ENCODE data around the gene ATRX.

ATRX gene

DNA sequence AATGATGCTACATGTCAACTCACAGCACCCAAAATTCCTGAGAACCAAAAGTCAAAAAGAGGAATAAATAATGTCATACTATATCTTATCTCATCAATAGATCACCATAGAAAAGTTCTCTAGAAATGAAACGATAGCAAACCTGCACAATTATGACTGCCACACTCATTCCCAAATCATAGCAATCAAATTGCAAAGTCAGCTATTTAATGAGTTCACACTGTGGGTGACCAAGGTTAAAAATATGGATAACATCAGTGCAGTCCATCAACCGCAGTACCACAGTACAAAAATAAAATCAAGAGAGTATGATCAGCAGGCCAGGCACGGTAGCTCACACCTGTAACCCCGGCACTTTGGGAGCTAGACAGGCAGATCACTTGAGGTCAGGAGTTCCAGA lies 62.3 kb downstream of the ATRX start:
- TF ChIP-seq CTCF (IDR thresholded peaks at IDR 0.05; ENCODE audit: low read depth, low read length, missing control alignments) = no peak
- no peak for DNase-seq (ENCODE audit: low read depth)
- no peak overlapping the region for H3K4me3 ChIP-seq (ENCODE audit: low read depth, low read length)

DNA sequence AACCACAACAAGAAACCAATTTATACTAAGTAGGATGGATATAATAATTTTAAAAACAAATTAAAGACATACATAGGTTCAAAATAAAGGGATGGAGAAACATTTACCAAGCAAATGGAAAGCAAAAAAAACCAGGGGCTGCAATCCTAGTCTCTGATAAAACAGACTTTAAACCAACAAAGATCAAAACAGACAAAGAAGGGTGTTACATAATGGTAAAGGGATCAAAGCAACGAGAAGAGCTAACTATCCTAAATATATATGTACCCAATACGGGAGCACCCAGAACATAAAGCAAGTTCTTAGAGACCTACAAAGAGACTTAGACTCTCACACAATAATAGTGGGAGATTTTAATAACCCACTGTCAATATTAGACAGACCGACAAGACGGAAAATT lies 66.6 kb downstream of the ATRX start:
- TF ChIP-seq CTCF (IDR thresholded peaks at IDR 0.05; ENCODE audit: low read depth, low read length, missing control alignments) = no peak
- no peak for DNase-seq (ENCODE audit: low read depth)
- H3K4me3 ChIP-seq (ENCODE audit: low read depth, low read length) = no peak overlapping the region

DNA sequence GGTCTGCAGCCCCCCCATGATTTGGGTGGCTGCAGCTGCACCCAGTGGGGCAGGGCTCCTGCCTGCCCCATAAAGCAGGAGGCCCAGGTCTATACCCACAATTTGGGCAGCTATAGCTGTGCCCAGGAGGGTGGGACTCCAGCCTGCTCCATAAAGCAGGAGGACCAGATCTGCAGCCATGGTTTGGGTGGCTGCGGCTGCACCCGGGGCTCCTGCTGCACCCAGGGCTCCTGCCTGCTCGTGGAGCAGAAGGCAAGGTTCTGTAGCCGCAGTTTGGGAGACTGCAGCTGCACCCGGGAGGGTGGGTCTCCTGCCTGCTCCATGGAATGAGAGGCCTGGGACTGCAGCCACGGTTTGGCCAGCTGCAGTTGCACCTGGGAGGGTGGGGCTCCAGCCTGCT lies 81.1 kb downstream of the ATRX start:
- no peak for TF ChIP-seq CTCF (IDR thresholded peaks at IDR 0.05; ENCODE audit: low read depth, low read length, missing control alignments)
- no peak overlapping the region for H3K4me3 ChIP-seq (ENCODE audit: low read depth, low read length)
- DNase-seq (ENCODE audit: low read depth) = no peak

- TF ChIP-seq CTCF (IDR thresholded peaks at IDR 0.05; ENCODE audit: low read depth, low read length, missing control alignments) = no peak
- DNase-seq (ENCODE audit: low read depth) = no peak
- no peak overlapping the region for H3K4me3 ChIP-seq (ENCODE audit: low read depth, low read length)
Observed at GRCh38 chrX:77698242-77698641, 87.8 kb downstream of the ATRX start.

- no peak for DNase-seq (ENCODE audit: low read depth)
- TF ChIP-seq CTCF (IDR thresholded peaks at IDR 0.05; ENCODE audit: low read depth, low read length, missing control alignments) = no peak
- no peak overlapping the region for H3K4me3 ChIP-seq (ENCODE audit: low read depth, low read length)
Observed at GRCh38 chrX:77694491-77694890, 91.5 kb downstream of the ATRX start.

DNA sequence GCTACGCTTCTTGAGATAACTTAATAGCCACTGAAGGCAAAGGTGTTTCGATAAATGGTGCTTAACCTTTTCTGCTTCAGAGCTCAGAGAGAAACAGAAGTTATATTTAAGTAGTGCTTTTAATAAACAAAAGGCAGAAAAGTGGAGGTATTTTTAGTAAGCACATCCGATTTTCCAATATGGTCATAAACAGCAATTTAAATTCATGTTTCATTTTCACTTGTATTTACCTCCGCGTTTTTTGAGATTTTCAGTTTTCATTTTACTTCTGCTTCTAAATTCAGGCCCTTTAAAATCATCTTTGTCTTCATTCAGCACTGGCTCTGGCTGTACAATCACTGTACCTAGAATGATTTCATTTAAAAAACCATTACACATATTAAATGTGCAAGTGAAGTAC lies 92.4 kb downstream of the ATRX start:
- DNase-seq (ENCODE audit: low read depth) = no peak
- TF ChIP-seq CTCF (IDR thresholded peaks at IDR 0.05; ENCODE audit: low read depth, low read length, missing control alignments) = no peak
- H3K4me3 ChIP-seq (ENCODE audit: low read depth, low read length) = no peak overlapping the region

DNA sequence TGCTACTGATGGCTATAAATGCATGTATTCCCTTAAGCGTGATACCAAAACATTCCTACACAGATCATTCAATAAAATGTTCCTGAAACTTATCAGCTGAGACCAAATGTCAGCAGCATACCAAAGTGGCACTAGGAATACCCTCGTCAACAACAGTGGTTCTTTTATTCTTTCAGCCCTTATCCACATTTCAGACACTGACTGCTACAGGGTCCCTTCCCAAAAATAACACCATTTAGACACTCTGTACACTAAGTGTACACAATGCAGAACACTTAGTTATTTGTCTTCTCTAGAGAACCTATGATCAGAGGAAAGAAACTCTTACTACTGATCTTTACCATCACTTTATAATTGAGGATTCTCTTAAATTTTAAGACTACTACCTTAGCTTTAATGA lies 94.1 kb downstream of the ATRX start:
- DNase-seq (ENCODE audit: low read depth) = no peak
- H3K4me3 ChIP-seq (ENCODE audit: low read depth, low read length) = no peak overlapping the region
- TF ChIP-seq CTCF (IDR thresholded peaks at IDR 0.05; ENCODE audit: low read depth, low read length, missing control alignments) = no peak
